HG02610 (cell line): Measurements from ENCODE around the gene PTPN6.

ENCODE experiments used
- ATAC-seq: cut with Tn5 transposase; IDR thresholded peaks from one replicate; pipeline ENCODE4 v1.9.1; 2021; ENCODE audit warnings: mild to moderate bottlenecking, moderate library complexity; ENCODE audit not compliant: unreplicated experiment

Gene PTPN6

DNA sequence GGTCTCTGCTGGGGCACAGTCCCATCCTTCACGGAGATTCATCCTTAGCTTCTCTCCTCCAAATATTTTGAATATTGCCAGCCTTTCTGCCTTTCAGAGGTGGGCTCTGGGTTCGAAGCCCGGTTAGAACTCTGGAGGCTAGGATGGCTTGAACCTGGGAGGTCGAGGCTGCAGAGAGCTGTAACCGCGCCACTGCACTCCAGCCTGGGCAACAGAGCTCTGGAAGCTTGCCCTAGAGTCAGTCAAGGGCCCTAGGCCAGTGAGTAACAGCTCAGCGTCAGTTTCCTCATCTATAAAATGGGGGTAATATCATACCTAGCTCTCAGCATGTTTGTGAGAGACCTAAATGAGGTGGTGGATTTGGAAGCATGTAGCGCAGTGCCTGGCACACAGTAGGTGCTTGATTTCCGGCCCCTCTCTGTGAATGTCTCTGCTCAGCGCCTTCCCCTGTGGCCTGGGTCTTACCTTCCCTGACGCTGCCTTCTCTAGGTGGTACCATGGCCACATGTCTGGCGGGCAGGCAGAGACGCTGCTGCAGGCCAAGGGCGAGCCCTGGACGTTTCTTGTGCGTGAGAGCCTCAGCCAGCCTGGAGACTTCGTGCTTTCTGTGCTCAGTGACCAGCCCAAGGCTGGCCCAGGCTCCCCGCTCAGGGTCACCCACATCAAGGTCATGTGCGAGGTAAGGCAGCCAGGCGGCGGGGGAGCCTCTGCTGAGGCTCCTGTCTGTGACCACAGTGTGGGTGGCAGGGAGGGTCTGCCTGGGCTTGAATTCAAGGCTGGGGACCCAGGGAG is 3.4 kb downstream of the PTPN6 start:
- ATAC-seq, result no peak

DNA sequence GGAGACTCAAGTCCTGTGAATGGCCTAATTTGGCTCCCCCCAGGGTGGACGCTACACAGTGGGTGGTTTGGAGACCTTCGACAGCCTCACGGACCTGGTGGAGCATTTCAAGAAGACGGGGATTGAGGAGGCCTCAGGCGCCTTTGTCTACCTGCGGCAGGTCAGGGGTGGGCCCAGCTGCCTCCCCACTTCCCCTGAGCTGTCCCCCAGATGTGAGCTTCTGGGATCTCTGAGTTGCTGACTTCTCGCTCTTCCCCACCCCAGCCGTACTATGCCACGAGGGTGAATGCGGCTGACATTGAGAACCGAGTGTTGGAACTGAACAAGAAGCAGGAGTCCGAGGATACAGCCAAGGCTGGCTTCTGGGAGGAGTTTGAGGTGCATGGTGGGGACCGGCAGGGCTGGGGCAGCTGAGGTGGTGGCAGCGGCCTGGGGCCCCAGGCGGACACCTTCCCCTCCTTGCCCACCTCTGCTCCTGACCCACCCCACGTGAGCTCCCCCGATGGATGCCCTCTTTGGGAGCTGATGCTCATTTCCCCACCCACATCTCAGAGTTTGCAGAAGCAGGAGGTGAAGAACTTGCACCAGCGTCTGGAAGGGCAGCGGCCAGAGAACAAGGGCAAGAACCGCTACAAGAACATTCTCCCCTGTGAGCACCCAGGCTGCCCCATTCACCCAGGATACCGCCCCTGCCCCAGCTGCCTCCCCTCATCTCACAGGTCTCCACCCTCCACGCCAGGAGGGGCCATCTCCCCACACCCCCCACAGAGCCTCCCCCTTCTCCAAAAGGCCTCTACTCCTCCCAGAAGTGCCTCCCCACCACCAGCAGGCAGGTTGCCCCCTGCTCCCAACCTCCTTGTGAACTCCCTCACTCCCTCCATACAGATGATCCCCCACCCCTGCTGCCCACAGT is 4.2 kb downstream of the PTPN6 start:
- ATAC-seq, result no peak

DNA sequence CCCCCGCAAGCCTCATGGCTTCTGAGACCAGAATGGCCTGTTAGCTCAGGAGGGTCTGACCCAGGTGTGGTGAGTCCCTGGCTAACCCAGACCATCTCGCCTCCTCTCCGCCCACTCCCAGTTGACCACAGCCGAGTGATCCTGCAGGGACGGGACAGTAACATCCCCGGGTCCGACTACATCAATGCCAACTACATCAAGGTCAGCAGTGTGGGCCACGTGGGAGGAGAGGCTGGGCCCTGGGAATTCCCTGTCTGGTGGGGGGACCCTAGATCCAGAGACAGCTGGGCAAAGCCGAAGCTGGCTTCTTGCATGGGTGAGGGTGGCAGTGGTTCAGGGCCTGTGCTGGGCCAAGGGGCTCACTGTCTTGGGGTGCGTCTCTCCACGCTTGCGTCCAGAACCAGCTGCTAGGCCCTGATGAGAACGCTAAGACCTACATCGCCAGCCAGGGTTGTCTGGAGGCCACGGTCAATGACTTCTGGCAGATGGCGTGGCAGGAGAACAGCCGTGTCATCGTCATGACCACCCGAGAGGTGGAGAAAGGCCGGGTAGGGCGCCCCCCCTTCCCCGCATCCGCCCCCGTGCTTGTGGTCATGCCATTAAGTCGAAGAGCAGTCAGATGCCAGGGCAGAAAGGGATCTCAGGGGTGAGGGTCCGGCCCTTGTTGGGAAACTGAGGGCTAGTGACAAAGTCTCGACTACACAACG is 5.0 kb downstream of the PTPN6 start:
- ATAC-seq, result no peak

DNA sequence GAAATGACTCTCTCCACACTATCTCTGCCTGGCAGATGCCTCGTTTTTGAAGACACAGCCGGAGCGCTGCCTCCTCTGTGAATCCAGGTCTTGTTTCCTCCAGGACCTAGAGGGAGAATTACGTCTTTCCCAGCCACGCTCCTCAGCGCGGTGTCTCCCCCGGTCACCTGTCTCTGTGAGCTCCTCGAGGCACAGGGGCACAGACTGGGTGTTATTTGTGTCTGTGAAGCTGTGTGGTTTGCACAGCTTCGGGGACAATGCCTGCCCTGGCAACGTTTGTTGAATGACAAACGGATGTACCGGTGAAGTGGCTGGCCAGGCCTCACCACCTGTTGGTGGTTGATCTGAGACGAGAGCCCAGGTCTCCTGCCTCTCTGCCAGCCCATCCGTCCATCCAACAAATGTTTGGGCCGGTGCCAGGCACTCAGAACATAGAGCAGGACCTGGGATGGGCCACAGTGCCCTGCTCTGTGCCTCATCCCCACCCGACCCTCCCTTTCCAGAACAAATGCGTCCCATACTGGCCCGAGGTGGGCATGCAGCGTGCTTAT is 6.1 kb downstream of the PTPN6 start:
- ATAC-seq, result no peak

DNA sequence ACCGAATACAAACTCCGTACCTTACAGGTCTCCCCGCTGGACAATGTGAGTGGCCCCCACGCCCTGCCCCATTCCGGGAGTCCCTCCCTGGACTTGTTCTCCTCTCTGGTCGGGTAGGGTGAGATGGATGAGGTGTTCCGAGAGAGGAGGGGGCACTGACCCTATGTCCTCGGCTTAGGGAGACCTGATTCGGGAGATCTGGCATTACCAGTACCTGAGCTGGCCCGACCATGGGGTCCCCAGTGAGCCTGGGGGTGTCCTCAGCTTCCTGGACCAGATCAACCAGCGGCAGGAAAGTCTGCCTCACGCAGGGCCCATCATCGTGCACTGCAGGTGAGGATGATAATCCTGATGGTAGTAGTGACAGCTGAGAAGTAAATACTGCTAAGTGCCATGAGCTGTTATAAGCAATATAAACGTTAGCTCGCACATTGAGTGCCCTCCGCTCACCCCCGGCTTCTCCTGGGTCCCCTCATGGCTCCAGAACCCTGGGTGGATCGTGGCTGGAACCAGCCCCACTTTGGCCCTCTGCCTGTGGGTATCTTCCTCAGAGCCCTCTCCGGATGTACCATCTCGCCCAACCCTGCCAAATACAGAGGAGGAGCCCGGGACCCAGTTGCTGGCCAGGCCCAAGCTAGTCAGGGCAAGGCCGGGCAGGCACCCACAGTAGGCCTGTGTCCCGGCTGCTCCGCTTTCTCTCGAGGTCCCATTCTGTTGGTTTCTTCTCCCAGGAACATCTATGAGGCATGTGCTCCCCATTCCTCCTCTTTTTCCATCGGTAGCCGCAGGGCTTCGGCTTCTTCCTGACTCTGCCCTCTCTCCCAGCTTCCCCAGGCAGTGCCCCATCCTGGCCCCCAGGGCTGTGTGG is 6.8 kb downstream of the PTPN6 start:
- ATAC-seq, result no peak

DNA sequence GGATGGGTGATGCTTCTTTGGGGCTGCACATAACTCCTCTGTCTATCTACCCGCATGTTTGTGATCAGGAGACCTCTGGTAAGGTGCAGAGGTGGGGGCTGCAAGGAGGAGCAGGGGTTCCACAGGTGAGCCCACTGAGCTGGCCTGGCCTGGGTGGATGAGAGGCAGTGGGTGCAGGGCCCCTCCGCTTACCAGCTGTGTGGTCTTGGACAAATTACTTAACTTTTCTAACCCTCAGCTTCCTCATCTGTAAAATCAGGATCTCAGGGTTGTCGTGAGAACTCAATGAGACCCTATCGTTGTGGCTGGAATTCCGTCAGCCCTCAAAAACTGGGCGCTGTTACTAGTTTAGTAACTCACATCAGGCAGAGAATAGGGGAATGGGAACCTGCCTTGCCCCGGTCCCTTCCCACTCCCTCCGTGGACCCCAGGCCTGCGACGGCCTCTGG is 7.5 kb downstream of the PTPN6 start:
- ATAC-seq, result no peak

DNA sequence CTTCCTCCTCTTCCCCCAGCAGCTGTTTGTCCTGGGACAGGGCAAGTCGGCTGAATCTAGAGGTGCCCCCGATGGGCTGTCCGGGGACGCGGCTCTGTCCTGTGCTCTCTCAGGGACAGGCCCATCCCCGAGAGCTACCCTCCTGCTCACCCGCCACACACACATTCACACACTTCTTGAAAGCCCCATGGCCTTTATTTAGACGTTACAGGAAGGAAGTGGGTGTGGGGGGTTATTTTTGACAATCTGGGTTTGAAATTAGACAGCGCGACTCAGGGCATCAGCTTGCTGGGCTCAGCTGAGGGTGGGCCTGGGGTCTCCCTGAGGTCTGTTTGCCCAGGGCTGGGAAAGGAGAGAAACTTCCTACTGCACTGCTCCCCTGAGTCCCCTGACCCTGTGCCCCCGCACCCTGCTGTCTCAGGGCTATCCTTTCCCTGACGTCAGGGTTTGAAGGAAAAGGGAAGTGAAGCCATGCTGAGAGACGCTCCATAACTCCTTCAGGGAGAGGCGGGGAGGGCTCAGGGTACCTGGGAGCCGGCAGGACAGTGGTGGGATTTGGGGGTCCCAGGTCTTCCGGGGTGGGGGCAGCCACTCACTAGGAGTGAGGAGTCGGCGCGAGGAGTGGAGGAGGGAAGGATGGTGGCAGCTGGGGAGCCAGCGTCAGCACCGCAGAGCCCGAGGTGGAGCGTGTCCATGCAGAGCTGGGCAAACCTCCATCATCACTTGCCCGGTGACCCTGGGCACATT is 8.1 kb downstream of the PTPN6 start:
- peak; percentile 60 for ATAC-seq

DNA sequence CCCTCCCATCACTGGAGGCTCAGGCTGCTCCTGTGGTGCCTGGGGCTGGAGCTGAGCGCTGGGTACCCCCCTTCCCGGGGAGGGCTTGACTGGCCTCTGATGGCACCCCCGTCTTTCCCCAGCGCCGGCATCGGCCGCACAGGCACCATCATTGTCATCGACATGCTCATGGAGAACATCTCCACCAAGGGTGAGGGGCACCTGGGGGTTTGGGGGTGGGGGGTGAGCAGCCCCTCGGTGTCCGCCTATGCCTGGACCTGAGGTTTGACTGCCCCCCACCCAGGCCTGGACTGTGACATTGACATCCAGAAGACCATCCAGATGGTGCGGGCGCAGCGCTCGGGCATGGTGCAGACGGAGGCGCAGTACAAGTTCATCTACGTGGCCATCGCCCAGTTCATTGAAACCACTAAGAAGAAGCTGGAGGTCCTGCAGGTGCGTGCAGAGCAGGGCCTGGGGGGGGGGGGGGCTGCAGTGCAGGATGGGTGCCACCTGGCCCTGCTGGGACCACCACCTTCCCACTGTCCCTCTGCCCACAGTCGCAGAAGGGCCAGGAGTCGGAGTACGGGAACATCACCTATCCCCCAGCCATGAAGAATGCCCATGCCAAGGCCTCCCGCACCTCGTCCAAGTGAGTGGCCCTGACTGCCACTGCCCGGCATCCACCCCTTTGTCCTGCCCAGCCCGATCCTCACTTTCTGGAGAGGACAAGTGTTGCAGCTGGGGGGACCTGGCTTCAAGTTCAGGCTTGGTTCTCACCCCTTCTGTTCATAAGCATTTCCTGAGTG is 8.8 kb downstream of the PTPN6 start:
- no peak for ATAC-seq

DNA sequence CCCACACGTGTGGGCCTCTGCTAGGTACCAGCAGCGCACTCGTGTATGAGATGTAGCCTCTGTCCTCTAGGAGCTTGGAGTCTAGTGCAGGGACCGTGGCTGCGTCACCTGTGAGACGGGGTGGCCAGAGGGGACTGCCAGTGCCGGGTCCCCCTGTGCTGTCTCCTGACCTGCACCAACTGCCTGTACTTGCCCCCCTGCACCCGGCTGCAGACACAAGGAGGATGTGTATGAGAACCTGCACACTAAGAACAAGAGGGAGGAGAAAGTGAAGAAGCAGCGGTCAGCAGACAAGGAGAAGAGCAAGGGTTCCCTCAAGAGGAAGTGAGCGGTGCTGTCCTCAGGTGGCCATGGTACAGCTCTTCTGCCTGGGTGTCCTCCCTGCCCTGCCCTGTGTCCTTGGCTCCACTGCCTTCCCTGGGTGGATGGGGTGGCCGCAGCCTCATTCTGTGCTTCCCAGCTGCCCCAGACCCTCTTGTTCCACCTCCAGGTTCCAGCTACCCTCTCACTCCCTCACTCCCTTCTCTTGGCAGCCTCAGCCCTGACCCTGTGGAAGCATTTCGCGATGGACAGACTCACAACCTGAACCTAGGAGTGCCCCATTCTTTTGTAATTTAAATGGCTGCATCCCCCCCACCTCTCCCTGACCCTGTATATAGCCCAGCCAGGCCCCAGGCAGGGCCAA is 9.6 kb downstream of the PTPN6 start:
- ATAC-seq, result no peak

DNA sequence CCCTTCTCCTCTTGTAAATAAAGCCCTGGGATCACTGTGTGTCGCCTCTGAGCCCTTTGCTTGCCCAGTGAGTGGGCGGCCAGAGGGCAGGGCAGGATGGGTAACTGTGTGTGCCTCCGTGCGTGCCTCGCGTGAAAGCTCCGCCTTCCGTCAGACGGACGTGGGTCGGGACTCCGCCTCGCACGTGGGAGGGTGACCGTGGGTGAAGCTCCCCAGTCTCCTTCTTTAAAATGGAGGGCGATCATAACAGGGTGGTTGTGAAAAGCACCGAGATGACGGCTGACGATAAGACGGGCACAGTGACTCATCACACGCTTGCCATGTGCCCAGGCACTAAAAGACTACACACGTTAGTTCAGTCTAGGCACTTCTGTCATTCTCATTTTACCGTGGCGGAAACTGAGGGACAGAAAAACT is 10.1 kb downstream of the PTPN6 start:
- ATAC-seq, result no peak

DNA sequence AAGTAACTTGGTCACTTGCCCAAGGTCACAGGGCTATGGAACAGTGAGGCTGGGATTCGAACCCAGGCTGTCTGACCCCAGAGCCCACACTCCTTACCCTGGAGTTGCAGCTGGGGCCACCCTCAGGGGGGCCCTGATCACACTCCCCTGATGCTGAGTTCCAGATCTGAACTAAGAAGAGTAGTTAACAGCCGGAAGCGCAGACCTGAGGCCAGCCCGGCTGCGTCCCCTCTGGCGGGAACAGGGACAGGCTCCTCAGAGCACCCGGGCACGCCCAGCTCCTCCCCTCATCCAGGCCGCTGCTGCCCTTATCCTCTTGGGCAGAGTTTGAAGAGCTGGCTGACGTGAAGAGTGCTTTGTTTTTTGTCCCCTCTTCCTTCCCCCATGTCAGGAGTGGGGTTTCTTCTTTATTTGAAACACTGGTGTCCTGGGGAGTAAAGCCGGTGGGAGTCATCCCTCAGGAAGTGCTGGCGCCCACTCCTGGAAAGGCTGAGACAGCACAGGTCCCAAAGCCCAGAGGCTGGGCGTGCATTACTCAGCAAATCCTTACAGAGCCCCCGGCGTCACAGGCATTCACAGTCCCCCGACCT is 10.6 kb downstream of the PTPN6 start:
- no peak for ATAC-seq

DNA sequence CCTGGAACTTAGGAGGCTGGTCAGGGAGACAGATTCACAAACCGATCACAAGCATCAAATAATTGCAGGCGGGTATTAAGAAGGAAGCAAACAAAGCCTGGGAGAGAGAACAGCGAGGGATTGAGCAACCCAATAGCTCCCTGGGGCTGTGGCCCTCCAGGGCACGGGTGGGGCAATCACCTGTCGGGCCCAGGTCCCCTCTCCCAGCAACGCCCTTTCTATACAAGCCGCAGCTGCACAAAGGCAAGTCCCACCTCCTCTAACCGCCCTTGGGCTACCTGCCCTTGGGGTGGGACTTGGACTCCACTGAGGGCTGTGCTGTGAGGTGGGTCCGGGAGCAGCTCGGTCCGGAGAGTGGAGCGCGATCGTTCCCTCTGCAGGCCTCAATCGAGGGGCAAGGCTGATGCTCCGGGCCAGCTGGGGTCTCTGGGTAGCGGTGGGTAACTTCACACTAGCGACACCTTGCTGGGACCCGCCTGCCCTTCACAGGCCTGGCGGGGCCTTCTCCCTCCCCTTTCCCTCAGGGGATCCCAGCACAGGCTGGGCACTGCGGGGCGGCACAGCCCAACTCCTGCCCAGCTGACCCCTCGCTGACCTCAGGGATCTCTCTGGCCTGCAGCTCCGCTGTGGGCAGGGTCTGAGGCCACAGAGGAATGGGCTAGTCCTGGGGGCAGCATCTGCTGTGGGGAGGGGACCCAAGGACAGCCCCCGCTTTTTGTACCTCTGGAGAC is 11.3 kb downstream of the PTPN6 start:
- ATAC-seq, result no peak

DNA sequence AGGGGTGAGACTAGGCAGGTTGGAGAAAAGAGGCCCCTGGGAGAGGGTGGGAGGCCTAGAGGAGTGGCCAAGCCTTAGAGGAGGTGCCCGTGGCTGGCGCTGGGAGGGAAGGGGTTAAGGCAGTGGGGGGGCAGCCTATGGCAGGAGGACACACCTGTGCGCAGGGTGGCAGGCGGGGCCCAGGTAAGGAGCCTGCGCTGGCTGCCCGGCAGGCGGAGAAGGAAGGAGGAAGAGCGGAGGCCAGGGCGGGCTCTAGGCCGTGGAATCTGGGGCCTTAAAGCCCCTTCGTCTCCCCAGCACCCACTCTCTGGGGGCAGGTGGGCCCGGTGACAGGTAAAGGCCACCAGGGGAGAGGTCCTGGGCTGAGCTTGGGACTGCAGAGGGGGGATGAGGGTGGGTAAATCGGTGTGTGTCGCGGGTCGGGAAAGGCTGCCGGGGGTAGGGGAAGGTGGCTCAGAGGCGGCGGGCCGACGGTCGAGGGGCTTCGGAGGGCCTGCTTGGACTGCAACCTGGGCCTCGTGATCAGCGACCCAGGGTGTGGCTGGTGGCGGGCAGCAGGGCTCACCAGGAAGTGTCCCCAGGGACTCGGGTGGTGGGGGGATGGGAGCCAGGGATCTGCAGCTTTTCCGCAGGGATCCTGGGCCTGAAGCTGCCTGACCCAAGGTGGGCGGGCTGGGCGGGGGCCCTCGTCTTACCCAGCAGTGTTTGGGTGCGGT is 12.0 kb downstream of the PTPN6 start:
- ATAC-seq, result no peak

DNA sequence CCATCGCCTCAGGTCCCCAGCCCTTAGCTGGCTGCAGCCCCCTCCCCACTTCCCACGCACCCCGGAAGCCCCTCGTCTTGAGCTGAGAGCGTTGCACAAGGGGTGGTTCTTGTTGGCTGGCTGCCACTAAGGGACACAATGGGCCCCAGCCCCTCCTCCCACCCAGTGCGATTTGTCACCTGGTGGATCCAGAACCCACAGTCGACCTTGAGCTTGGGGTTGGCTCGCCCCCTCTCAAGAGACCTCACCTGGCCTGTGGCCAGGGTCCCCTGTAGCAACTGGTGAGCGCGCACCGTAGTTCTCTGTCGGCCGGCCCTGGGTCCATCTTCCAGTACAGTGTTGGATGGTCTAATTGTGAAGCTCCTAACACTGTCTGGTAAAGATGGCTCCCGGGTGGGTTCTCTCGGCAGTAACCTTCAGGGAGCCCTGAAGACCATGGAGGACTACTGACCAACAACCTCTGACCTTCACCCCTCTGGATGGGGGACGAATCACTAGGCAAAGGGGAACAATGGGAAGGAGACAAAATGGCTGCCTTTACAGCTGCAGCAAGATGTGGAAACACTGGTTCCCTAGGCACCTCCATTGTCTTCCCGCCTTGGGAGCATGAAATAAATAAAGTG is 12.7 kb downstream of the PTPN6 start:
- ATAC-seq, result no peak

DNA sequence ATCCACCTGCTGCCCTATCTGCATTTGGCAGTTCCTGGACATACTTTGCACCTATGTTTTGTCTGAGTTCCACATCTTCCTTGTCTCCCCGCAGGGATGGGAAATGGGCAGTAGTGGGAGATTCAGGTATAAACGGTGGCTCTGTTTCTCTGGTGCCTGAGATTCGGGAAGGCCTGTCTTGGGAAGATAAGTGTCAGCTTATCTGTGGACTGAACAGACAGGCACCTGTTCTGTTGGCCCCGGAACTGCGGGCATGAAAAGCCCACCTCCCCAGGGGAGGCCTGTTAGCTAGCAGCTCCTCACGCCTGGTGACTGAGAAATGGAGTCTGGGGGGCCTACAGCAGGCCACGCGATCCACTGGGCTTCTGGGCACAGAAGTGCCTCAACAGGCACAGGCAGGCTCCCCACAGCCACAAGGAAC is 13.5 kb downstream of the PTPN6 start:
- no peak for ATAC-seq
